Measurements from ENCODE around the gene RSRC1.

GRCh38 chr3:158403013-158403412 is 293.1 kb downstream of the RSRC1 start:
- no peak for TF ChIP-seq CTCF (conservative IDR thresholded peaks at IDR 0.05)
- TF ChIP-seq EZH2 (IDR thresholded peaks at IDR 0.05; ENCODE audit: low read depth) = no peak

Measured in PC-9 (cell line).